Spleen (tissue), 11 donors: ENCODE measurements around the gene MAP2. TPM values are rescaled to one million over a fixed set of nuclear protein-coding genes. Genes with fewer than 3 reads are reported as not detected.

Experiments used
- DNase-seq: peaks from one replicate; pipeline ENCODE4 v3.0.0-alpha.2; 2020
- H3K27ac ChIP-seq, 8 donors: fragments of 200-600 bp; sonication (generic) in 7 of 8; 1 replicate in 4 of 8; 2 replicates in 4 of 8; pipeline versions ENCODE4 v1.5.0 to v1.8.0; 2016 to 2021; ENCODE audit warnings: inconsistent platforms in 4 of 8, mild to moderate bottlenecking in 4 of 8, moderate library complexity in 1 of 8
- H3K27me3 ChIP-seq, 7 donors: fragments of 200-600 bp; sonication (generic) in 6 of 7; replicated peaks in 1 of 7; 1 replicate in 4 of 7; 2 replicates in 3 of 7; pipeline versions ENCODE4 v1.5.0 to v1.8.0; 2016 to 2021; ENCODE audit warnings: inconsistent platforms in 3 of 7, mild to moderate bottlenecking in 1 of 7
- H3K36me3 ChIP-seq, 6 donors: fragments of 200-600 bp; sonication (generic) in 5 of 6; 1 replicate in 4 of 6; 2 replicates in 2 of 6; pipeline versions ENCODE4 v1.5.0 to v1.8.0; 2016 to 2021; ENCODE audit warnings: inconsistent platforms in 2 of 6
- H3K4me1 ChIP-seq, 6 donors: fragments of 200-600 bp; sonication (generic) in 5 of 6; 1 replicate in 3 of 6; 2 replicates in 3 of 6; pipeline versions ENCODE4 v1.5.0 to v1.8.0; 2016 to 2021; ENCODE audit warnings: inconsistent platforms in 3 of 6
- H3K4me3 ChIP-seq, 8 donors: fragments of 200-600 bp; sonication (generic) in 7 of 8; 1 replicate in 4 of 8; 2 replicates in 4 of 8; pipeline versions ENCODE4 v1.5.0 to v1.8.0; 2016 to 2021; ENCODE audit warnings: inconsistent platforms in 4 of 8, mild to moderate bottlenecking in 4 of 8, moderate library complexity in 2 of 8
- H3K9me3 ChIP-seq, 8 donors: fragments of 200-600 bp; sonication (generic) in 7 of 8; 1 replicate in 4 of 8; 2 replicates in 4 of 8; pipeline versions ENCODE4 v1.5.0 to v1.8.0; 2016 to 2021; ENCODE audit warnings: inconsistent platforms in 4 of 8
- POLR2A ChIP-seq, 3 donors: fragments of 450-650 bp; IDR thresholded peaks; one replicate each; pipeline ENCODE4 v1.5.1; 2017; ENCODE audit warnings: antibody characterized with exemption in 3 of 3, mild to moderate bottlenecking in 1 of 3
- POLR2AphosphoS5 ChIP-seq, 3 donors: sonication (generic); formaldehyde crosslinking; IDR thresholded peaks; one replicate each; pipeline ENCODE4 v1.5.1; 2017; ENCODE audit warnings: antibody characterized with exemption in 3 of 3
- WGBS, 5 donors: extraction: QIAGEN DNeasy Blood & Tissue Kit in 3 of 5; methylation state at CpG; one replicate each; pipeline versions ENCODE4 v1.1.5 to v1.1.7; 2013 to 2018; 5-methylcytosine and 5-hydroxymethylcytosine counted together
- intact Hi-C: fragments of 100-400 bp; cut with DNase I; formaldehyde crosslinking; loops from one replicate; pipeline ENCODE4 v1.15.0; 2023; ENCODE audit warnings: low total_unique reads
- polyA plus RNA-seq, 3 donors: library from polyadenylated mRNA; stranded (reverse); fragments of 200-250 nt; gene quantifications; one replicate each; pipeline ENCODE4 v1.2.1, GENCODE V29; 2013
- total RNA-seq, 7 donors: library from RNA; depleted of rRNA in 3 of 7; stranded (reverse); fragments of >200 nt in 3 of 7; fragmentation: NEBNext Ultra II Directional in 4 of 7; extraction: Animal tissue kit (Norgen Biotek cat#: 25700) in 4 of 7; gene quantifications; one replicate each; pipeline versions ENCODE4 v1.1.0 to v1.2.1, GENCODE V29; 2016 to 2021
- TF ChIP-seq, protein P1 (sequence below), 11 experiments: fragments of 200-600 bp in 7 of 11; fragments of 450-650 bp in 4 of 11; sonication (generic) in 4 of 11; IDR thresholded peaks in 8 of 11; conservative IDR thresholded peaks in 3 of 11; 1 replicate in 7 of 11; 2 replicates in 4 of 11; pipeline versions ENCODE4 v1.4.0 to v1.8.0; 2016 to 2021; ENCODE audit warnings: antibody characterized with exemption in 11 of 11, inconsistent platforms in 4 of 11, mild to moderate bottlenecking in 1 of 11
- donor health status: healthy with polysubstance abuse.
- donor health status: DM: no; HTN: no; CAD: no; lungs with moderate emphysema.
- donor health status: DM: no; HTN: no; CAD: no.
- donor health status: Bipolar disorder and iron deficiency.
- donor health status: healthy.
- donor health status: DM: no; HTN: no; CAD: no.
- donor health status: DM: yes; HTN: yes; CAD: no.

The MAP2 gene
- total and polyA plus RNA-seq, 10 donors = 0.38 to 5.0 (median 1.9) TPM

DNA sequence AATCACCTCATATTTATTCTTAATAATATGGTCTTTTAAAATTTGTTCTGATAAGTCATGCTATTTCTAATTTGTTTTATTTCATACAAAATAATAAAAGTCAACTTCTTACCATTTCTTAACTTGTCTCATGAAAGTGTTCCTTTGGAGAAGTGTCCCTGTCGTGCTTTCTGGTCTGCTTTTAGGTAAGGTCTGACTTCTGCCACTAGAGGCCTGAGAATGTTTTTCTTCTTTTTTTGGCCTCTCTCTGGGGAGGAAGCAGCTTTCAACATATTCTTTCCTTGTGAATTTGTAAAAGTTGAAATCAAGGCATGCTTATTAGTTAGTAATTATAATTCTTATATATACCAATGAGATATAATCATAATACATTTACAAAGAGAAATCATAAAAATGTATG, 39.4 kb downstream of the MAP2 start:
- intact Hi-C loops = no loop called here
- H3K27me3 ChIP-seq = no peaks in the 10 kb centered on the region
- DNase-seq = no peak
- no peaks in the 10 kb centered on the region for H3K4me1 ChIP-seq
- H3K4me3 ChIP-seq = no peak overlapping the region
- no peaks in the 10 kb centered on the region for H3K9me3 ChIP-seq
- H3K27ac ChIP-seq = no peak overlapping the region
- 34 to 65% (median 52%) methylated on average over 1 of the region's 1 CpG for WGBS, 5 donors
- TF ChIP-seq POLR2A (IDR thresholded peaks at IDR 0.05) = no peak
- TF ChIP-seq, protein P1, sequence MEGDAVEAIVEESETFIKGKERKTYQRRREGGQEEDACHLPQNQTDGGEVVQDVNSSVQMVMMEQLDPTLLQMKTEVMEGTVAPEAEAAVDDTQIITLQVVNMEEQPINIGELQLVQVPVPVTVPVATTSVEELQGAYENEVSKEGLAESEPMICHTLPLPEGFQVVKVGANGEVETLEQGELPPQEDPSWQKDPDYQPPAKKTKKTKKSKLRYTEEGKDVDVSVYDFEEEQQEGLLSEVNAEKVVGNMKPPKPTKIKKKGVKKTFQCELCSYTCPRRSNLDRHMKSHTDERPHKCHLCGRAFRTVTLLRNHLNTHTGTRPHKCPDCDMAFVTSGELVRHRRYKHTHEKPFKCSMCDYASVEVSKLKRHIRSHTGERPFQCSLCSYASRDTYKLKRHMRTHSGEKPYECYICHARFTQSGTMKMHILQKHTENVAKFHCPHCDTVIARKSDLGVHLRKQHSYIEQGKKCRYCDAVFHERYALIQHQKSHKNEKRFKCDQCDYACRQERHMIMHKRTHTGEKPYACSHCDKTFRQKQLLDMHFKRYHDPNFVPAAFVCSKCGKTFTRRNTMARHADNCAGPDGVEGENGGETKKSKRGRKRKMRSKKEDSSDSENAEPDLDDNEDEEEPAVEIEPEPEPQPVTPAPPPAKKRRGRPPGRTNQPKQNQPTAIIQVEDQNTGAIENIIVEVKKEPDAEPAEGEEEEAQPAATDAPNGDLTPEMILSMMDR (IDR thresholded peaks at IDR 0.05 in 8 of 11, conservative IDR thresholded peaks at IDR 0.05 in 3 of 11) = peak in 1 of 11 experiments; percentile 14
- TF ChIP-seq POLR2AphosphoS5 (IDR thresholded peaks at IDR 0.05) = no peak
- no peaks in the 10 kb centered on the region for H3K36me3 ChIP-seq

DNA sequence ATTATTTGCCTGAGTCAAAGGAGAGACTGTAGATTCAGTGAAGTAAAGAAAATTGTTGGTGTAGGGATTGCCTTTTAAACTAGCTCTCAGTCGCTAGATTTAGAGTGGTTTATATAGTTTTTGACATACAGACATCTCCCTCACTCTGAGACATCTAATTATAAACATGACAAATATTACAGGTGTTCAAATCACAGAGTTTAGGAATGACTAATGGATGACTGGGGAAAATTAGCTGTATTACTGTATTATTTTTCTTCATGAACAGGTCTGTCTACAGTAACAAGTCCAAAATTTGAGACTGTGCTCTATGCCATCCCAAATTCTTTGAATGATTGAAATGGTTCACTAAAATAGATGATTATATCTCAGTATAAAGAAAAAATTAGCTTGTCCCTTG, 40.0 kb downstream of the MAP2 start:
- H3K36me3 ChIP-seq = no peaks in the 10 kb centered on the region
- no peaks in the 10 kb centered on the region for H3K4me1 ChIP-seq
- H3K4me3 ChIP-seq = no peak overlapping the region
- no peaks in the 10 kb centered on the region for H3K27me3 ChIP-seq
- 78 to 92% (median 80%) methylated on average over 1 of the region's 1 CpG for WGBS, 5 donors
- no peak for DNase-seq
- no peak for TF ChIP-seq POLR2AphosphoS5 (IDR thresholded peaks at IDR 0.05)
- no peak for TF ChIP-seq POLR2A (IDR thresholded peaks at IDR 0.05)
- TF ChIP-seq, protein P1 (IDR thresholded peaks at IDR 0.05 in 8 of 11, conservative IDR thresholded peaks at IDR 0.05 in 3 of 11) = no peak
- intact Hi-C loops = no loop called here
- no peak overlapping the region for H3K27ac ChIP-seq
- no peaks in the 10 kb centered on the region for H3K9me3 ChIP-seq

DNA sequence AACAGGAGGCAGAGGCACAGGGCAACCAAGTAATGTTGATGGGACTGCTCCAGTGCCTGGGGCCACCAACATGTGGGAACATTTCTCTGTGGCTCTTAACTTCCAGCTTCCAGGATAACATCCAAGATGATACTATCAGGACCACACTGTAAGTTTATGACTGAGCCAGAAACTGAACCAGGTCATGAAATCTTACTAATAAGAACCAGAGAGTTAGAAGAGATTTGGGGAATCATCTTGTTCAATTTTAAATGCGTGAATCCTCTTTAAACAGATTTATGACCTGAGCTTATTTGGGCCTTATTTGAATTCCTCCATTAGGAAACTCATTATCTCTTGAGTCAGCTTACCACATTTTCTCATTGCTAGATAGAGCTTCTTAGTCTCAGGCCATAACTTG, 45.0 kb downstream of the MAP2 start:
- DNase-seq = no peak

DNA sequence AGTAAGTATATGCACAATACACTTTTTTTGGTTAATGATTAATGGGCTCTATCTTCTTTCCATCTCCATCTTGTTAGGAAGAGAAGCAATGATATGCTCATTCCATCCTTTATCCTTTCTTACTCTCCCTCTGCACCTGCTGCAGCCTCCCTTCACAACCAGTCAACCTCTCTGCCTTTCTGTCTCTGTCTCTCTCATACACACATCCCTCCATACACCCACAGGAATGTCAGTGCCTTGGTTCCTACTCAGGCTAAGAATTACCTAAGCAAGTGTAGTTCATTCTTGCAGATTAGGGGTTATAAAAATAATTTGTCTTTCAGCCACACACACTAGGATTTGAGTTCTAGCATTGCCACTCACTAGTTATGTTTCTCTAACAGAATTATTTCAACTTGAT, 45.6 kb downstream of the MAP2 start:
- intact Hi-C loops = no loop called here
- Histone ChIP-seq H3K27me3 (no peaks in the 10 kb centered on the region), H3K4me1 (peaks cover 0 to 7% (median 0%) of the 10 kb centered on the region in 6 donors), H3K27ac (no peak overlapping the region), H3K36me3 (no peaks in the 10 kb centered on the region), H3K9me3 (no peaks in the 10 kb centered on the region), H3K4me3 (no peak overlapping the region)
- TF ChIP-seq, protein P1 (IDR thresholded peaks at IDR 0.05 in 8 of 11, conservative IDR thresholded peaks at IDR 0.05 in 3 of 11) = no peak
- TF ChIP-seq POLR2A (IDR thresholded peaks at IDR 0.05) (no peak), POLR2AphosphoS5 (IDR thresholded peaks at IDR 0.05) (no peak)
- DNase-seq = no peak

More for the DNA sequence above, 45.0 kb downstream of the MAP2 start:
- Histone ChIP-seq H3K27ac (no peak overlapping the region), H3K9me3 (no peaks in the 10 kb centered on the region), H3K36me3 (no peaks in the 10 kb centered on the region), H3K27me3 (no peaks in the 10 kb centered on the region), H3K4me1 (peaks cover 0 to 7% (median 0%) of the 10 kb centered on the region in 6 donors), H3K4me3 (no peak overlapping the region)
- TF ChIP-seq POLR2AphosphoS5 (IDR thresholded peaks at IDR 0.05) (no peak), POLR2A (IDR thresholded peaks at IDR 0.05) (no peak)
- TF ChIP-seq, protein P1 (IDR thresholded peaks at IDR 0.05 in 8 of 11, conservative IDR thresholded peaks at IDR 0.05 in 3 of 11) = no peak
- intact Hi-C loops = no loop called here
- WGBS, 5 donors = 35 to 97% (median 91%) methylated on average over 1 of the region's 1 CpG
